HUDEP-2 (cell line): ENCODE measurements around the gene RPL10.
"Not testable (repeated sequence)": the region's sequence is repeated elsewhere in the genome, so short reads cannot be mapped to it uniquely, and the experiment has no call there.

Experiments
- DNase-seq, 76 experiments: peaks; one replicate each; lab custom pipeline; 2025; ENCODE audit not compliant: unreplicated experiment in 76 of 76; lab: John Stamatoyannopoulos, UW

Gene RPL10

GRCh38 chrX:154399527-154400368 lies 1.6 kb downstream of the RPL10 start:
- peak in 1 of 76 experiments; percentile 4 for DNase-seq

GRCh38 chrX:154400369-154400817 lies 2.2 kb downstream of the RPL10 start:
- DNase-seq, result not testable (repeated sequence)

DNA sequence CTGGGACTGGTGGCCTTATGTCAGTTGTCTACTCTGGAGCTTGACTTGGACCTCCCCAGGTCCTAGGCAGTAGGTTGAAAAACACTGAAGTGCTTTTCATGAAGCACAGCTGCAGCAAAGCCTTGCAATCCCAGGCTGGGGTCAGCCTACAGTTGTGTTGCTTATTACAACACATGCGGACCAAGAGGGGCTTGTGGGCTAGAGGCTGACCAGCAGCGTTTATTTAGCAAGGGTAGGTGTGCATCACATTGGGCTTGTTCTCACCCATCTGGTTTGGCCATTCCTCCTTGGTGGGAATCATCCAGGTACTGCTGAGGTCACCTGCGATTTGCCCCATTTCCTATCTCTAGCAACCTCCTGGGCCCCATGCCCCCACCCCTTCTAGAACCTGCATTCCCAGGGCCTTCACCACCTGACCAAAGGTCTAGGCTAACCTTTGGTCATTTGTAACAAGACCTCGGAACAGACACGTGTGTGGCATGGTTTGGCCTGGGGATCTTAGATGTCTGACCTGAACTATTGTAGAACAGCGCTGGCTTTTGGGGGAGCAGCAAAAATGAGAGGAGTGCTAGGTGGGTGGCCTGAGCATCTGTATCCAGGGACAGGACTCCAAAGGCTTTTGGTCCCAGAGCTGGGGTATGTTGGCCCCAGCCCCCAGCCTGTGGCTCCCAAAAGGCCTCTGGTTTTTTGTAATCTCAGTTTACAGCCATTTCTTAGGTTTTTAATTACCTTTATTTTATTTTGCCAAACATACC lies 3.0 kb downstream of the RPL10 start:
- peak in 17 of 76 experiments; percentile 1 to 41 (median 16) for DNase-seq

- DNase-seq, result peak in 1 of 76 experiments; percentile 2
Measured at GRCh38 chrX:154401918-154402621, 3.9 kb downstream of the RPL10 start.

DNA sequence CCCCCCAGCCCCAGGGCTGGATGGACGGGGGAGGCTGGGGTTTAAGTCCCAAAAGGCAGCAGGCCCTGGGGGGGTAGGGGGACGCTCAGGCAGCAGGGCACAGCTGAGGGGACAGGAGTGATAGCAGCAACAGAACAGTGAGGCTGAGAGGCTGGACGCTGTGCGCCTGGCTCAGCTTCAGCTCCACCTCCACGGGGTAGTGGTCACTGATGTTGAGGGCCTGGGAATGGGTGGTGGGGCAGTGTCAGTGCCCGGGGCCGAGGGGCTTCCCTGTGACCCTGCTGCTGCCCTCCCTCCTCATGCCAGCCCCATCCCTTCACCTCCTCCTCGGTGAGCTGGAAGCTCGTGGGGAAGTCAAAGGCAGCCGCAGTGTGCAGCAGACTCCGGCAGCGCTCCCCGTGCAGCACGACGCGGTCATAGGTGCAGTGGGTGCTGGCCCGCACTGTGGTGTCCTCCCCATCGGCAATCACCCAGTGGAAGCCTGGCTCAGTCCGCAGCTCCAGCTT lies 4.5 kb downstream of the RPL10 start:
- DNase-seq, result no peak

GRCh38 chrX:154403192-154403591 lies 5.0 kb downstream of the RPL10 start:
- no peak for DNase-seq

- no peak for DNase-seq
Measured at GRCh38 chrX:154403858-154404257, 5.7 kb downstream of the RPL10 start.

- no peak for DNase-seq
Measured at GRCh38 chrX:154404625-154405192, 6.5 kb downstream of the RPL10 start.

GRCh38 chrX:154408659-154409221 lies 10.6 kb downstream of the RPL10 start:
- DNase-seq, result no peak

DNA sequence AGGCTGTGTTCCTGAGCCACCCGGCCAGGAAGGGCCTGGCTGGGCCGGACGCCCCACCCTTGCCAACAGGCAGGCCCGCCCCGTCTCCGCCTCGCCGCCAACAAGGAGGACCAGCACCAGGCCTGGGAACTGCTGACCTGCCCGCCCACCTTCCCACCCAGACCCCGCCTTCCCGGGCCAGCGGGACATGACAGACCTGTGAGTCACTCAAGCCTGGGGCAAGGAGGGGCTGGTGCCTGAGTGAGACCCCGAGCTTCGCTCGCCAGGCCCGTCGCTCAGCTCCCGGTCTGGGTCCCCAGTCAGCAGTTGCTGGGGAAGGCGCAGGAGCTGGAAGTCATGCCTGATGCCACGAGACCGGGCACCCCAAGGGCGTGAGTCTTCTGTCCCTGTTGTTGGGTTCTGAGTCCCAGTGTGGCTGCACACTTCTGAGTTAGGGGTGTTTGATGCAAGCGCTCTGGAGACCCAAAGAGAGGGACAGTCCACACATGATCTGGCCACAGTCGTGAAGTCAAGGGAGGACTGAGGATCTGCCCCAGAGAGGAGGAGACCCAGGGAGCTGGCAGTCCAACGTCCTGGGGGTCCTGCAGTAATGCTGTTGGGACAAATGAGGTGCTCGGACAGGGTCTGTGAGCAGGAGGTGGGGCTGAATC lies 11.2 kb downstream of the RPL10 start, which contains the start of gene DNASE1L1:
Gene DNASE1L1, minus strand, starts transcription at position 33 of the 650 bp plus-strand sequence. CDS start 3,686 bp downstream, outside the sequence.
- peak in 73 of 76 experiments; percentile 11 to 89 (median 71) for DNase-seq

GRCh38 chrX:154411981-154412340 lies 13.8 kb downstream of the RPL10 start:
- peak in 40 of 76 experiments; percentile 2 to 51 (median 26) for DNase-seq

DNA sequence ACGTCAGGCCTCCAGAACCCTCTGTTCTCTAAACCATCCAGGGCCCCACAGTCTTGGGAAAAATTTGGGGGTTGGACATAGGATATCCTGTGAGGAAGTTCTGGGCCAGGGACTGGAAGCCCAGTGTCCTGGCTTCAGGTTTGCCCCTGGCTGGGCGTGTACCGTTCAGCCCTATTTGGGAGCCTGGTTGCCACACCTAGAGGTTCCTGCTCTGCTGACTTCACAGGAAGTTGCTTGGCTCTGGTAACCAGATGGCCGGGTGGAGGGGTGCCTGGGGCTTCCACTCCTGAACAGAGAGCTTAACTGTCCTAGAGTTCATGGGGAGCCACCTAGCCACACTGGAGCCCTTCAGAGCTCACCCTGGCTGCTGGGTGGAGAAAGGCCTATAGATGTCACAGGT lies 14.3 kb downstream of the RPL10 start:
- peak in 1 of 76 experiments; percentile 3 for DNase-seq

DNA sequence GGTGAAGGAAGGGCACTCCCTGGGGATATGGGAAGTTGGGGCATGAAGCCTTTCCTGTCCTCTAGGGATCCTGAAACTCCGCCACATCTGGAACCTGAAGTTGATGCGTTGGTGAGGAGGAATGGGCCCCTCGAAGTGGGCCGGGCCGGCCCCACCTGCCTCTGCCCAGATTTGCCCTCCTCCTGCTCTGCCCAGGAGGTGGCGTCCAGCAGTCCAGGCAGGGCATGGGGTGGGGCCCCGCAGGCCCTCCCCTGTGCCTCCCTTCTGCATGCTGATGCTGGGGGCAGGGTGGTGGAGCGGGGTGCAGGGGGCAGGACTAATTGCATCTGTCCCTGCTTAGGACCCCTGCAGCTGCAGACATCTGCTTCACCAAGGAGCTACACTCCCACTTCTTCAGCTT lies 15.0 kb downstream of the RPL10 start:
- DNase-seq, result no peak

GRCh38 chrX:154417157-154417556 lies 19.0 kb downstream of the RPL10 start:
- DNase-seq, result no peak

GRCh38 chrX:154419189-154419588 lies 21.0 kb downstream of the RPL10 start:
- no peak for DNase-seq

DNA sequence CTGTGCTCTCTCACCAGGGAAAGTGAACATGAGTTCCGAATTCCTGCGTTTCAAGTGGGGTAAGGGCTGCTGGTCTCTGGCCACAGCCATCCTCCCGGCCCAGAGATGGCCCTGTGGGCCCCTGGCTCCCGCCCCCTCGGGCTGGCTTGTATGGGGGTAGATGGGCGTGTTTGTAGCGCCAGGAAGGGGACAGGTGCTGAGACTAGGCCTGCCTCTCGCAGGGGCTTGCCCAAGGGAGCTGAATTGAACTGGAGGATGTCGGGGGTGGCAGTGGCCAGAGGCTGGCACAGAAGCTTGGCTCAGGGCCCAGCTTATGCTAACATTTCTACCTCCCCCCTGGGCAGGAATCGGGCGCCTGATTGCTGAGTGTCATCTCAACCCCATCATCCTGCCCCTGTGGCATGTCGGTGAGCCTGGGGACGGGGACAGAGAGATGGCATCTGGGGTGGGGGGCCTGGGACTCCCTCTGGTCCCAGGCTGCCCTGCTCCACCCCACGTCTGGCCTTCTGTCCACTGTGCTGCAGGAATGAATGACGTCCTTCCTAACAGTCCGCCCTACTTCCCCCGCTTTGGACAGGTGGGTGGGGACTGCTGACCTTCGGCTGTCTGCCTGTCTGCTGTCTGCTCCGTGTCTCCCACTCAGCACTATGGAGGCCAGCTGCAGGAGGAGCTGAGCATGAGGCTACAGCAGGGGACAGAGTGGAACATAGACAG lies 21.7 kb downstream of the RPL10 start:
- no peak for DNase-seq

DNA sequence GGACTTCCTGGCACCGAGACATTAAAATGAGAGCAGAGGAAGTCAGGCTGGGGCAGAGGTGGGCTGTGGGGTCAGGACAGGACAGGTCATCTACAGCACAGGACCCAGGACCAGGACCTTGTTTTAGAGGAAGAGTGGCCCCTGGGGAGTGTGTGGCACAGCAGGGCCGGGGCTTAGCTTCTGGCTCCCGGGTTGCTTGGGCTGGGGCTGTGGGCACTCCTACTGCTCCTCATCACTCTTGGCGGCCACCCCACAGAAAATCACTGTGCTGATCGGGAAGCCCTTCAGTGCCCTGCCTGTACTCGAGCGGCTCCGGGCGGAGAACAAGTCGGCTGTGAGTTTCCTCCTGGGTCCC lies 22.2 kb downstream of the RPL10 start:
- DNase-seq, result no peak

DNA sequence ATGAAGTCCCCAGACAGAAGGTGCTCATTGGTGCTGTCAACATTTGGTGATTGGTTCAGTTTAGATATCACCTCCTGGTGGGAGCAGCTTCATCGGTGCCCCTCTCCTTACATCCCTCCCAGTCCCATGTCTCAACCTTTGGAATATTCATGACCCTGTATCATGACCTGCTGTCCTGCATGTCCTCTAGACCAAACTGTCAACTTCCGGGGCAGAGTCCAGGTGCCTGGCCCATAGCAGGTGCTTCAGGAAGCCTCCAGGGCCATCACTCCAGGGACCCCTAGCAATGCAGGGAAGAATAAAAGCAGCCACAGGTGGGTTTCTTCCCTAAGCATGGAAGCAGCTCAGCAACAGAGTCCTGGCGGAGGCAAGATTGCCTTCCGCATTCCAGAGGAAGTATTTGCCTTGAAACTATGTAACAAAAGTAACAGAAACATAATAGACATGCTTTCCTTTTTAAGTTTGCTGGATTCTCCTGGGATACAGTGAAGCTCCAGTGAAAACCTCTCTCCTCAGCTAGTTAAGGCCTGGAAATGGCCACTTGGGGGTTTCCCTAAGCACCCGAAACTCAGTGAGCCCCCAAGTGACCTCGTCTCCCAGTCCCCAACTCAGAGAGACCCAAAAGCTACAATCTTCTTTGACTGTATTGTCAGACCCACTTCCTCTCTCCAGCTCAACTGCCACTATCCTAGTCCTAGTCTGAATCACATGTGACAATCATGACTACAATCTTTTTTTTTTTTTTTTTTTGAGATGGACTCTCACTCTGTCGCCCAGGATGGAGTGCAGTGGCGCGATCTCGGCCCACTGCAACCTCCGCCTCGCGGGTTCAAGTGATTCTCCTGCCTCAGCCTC lies 29.0 kb downstream of the RPL10 start:
- no peak for DNase-seq
